ENCODE measurements around the gene PRSS1.

DNA sequence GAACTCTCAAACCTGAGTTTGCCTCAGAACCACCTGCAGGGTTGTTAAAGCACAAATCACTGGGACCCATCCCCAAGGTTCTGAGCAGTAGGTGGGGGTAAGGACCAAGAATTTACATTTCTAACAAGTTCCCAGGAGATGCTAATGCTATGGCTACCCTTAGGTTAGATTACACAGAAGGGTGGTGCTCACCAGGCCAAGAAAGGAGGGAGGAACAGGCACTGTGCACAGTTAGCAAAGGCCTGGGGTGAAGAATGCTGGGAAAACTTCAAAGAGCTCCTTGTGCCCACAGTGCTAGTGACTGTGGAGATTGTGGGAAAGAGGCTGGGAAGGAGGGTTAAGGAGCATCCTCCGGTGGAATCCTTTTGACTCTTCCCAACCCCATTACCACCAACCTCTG lies 12.8 kb downstream of the PRSS1 start:
- TF ChIP-seq, protein P1, sequence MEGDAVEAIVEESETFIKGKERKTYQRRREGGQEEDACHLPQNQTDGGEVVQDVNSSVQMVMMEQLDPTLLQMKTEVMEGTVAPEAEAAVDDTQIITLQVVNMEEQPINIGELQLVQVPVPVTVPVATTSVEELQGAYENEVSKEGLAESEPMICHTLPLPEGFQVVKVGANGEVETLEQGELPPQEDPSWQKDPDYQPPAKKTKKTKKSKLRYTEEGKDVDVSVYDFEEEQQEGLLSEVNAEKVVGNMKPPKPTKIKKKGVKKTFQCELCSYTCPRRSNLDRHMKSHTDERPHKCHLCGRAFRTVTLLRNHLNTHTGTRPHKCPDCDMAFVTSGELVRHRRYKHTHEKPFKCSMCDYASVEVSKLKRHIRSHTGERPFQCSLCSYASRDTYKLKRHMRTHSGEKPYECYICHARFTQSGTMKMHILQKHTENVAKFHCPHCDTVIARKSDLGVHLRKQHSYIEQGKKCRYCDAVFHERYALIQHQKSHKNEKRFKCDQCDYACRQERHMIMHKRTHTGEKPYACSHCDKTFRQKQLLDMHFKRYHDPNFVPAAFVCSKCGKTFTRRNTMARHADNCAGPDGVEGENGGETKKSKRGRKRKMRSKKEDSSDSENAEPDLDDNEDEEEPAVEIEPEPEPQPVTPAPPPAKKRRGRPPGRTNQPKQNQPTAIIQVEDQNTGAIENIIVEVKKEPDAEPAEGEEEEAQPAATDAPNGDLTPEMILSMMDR (IDR thresholded peaks at IDR 0.05; ENCODE audit: low read depth, low read length): no peak
- no peak for TF ChIP-seq EZH2phosphoT487 (IDR thresholded peaks at IDR 0.05; ENCODE audit: low read depth)
